ENCODE data around the gene ODAD4.
"Not testable (repeated sequence)": the region's sequence is repeated elsewhere in the genome, so short reads cannot be mapped to it uniquely, and the experiment has no call there.

The ODAD4 gene

GRCh38 chr17:41989702-41990419 lies 59.4 kb downstream of the ODAD4 start:
- H3K36me3 ChIP-seq (ENCODE audit: control insufficient read depth, insufficient read depth, low read length): peaks cover 93% of the 10 kb centered on the region
- no peaks in the 10 kb centered on the region for H3K9me3 ChIP-seq (ENCODE audit: control insufficient read depth, insufficient read depth, low read length)
- H3K4me1 ChIP-seq (ENCODE audit: control insufficient read depth, insufficient read depth, low read length): no peaks in the 10 kb centered on the region
- H3K4me3 ChIP-seq (ENCODE audit: low read depth, low read length): no peak overlapping the region
- no peak overlapping the region for H3K27ac ChIP-seq (ENCODE audit: low read depth, low read length)
- H3K9ac ChIP-seq (ENCODE audit: low read depth, low read length): no peak overlapping the region
- H3K27me3 ChIP-seq (ENCODE audit: control insufficient read depth, insufficient read depth, low read length): no peaks in the 10 kb centered on the region

- Histone ChIP-seq H3K36me3 (ENCODE audit: control insufficient read depth, insufficient read depth, low read length) (peaks cover 95% of the 10 kb centered on the region), H3K9me3 (ENCODE audit: control insufficient read depth, insufficient read depth, low read length) (no peaks in the 10 kb centered on the region), H3K27ac (ENCODE audit: low read depth, low read length) (no peak overlapping the region), H3K9ac (ENCODE audit: low read depth, low read length) (no peak overlapping the region), H3K4me1 (ENCODE audit: control insufficient read depth, insufficient read depth, low read length) (no peaks in the 10 kb centered on the region), H3K4me3 (ENCODE audit: low read depth, low read length) (no peak overlapping the region), H3K27me3 (ENCODE audit: control insufficient read depth, insufficient read depth, low read length) (no peaks in the 10 kb centered on the region)
These were observed 62.2 kb downstream of the ODAD4 start for GRCh38 chr17:41992576-41992975.

GRCh38 chr17:41996855-41997164 lies 66.4 kb downstream of the ODAD4 start:
- no peak overlapping the region for H3K4me3 ChIP-seq (ENCODE audit: low read depth, low read length)
- no peak overlapping the region for H3K9ac ChIP-seq (ENCODE audit: low read depth, low read length)
- no peaks in the 10 kb centered on the region for H3K9me3 ChIP-seq (ENCODE audit: control insufficient read depth, insufficient read depth, low read length)
- H3K36me3 ChIP-seq (ENCODE audit: control insufficient read depth, insufficient read depth, low read length): peaks cover 88% of the 10 kb centered on the region
- no peak overlapping the region for H3K27ac ChIP-seq (ENCODE audit: low read depth, low read length)
- no peaks in the 10 kb centered on the region for H3K4me1 ChIP-seq (ENCODE audit: control insufficient read depth, insufficient read depth, low read length)
- H3K27me3 ChIP-seq (ENCODE audit: control insufficient read depth, insufficient read depth, low read length): no peaks in the 10 kb centered on the region

- Histone ChIP-seq H3K9ac (ENCODE audit: low read depth, low read length) (no peak overlapping the region), H3K9me3 (ENCODE audit: control insufficient read depth, insufficient read depth, low read length) (no peaks in the 10 kb centered on the region), H3K4me1 (ENCODE audit: control insufficient read depth, insufficient read depth, low read length) (no peaks in the 10 kb centered on the region), H3K4me3 (ENCODE audit: low read depth, low read length) (no peak overlapping the region), H3K27me3 (ENCODE audit: control insufficient read depth, insufficient read depth, low read length) (no peaks in the 10 kb centered on the region), H3K27ac (ENCODE audit: low read depth, low read length) (no peak overlapping the region), H3K36me3 (ENCODE audit: control insufficient read depth, insufficient read depth, low read length) (peaks cover 89% of the 10 kb centered on the region)
These were observed 68.1 kb downstream of the ODAD4 start for GRCh38 chr17:41998497-41998896.

GRCh38 chr17:42000413-42001133 lies 70.2 kb downstream of the ODAD4 start:
- Histone ChIP-seq H3K27me3 (ENCODE audit: control insufficient read depth, insufficient read depth, low read length) (no peaks in the 10 kb centered on the region), H3K9me3 (ENCODE audit: control insufficient read depth, insufficient read depth, low read length) (no peaks in the 10 kb centered on the region), H3K27ac (ENCODE audit: low read depth, low read length) (no peak overlapping the region), H3K9ac (ENCODE audit: low read depth, low read length) (no peak overlapping the region), H3K4me3 (ENCODE audit: low read depth, low read length) (no peak overlapping the region), H3K36me3 (ENCODE audit: control insufficient read depth, insufficient read depth, low read length) (peaks cover 80% of the 10 kb centered on the region), H3K4me1 (ENCODE audit: control insufficient read depth, insufficient read depth, low read length) (no peaks in the 10 kb centered on the region)

- Histone ChIP-seq H3K4me3 (ENCODE audit: low read depth, low read length) (no peak overlapping the region), H3K9me3 (ENCODE audit: control insufficient read depth, insufficient read depth, low read length) (no peaks in the 10 kb centered on the region), H3K4me1 (ENCODE audit: control insufficient read depth, insufficient read depth, low read length) (no peaks in the 10 kb centered on the region), H3K36me3 (ENCODE audit: control insufficient read depth, insufficient read depth, low read length) (peaks cover 69% of the 10 kb centered on the region), H3K9ac (ENCODE audit: low read depth, low read length) (no peak overlapping the region), H3K27ac (ENCODE audit: low read depth, low read length) (no peak overlapping the region), H3K27me3 (ENCODE audit: control insufficient read depth, insufficient read depth, low read length) (no peaks in the 10 kb centered on the region)
These were observed 71.3 kb downstream of the ODAD4 start for GRCh38 chr17:42001729-42002128.

- H3K9me3 ChIP-seq (ENCODE audit: control insufficient read depth, insufficient read depth, low read length): no peaks in the 10 kb centered on the region
- H3K4me1 ChIP-seq (ENCODE audit: control insufficient read depth, insufficient read depth, low read length): no peaks in the 10 kb centered on the region
- H3K4me3 ChIP-seq (ENCODE audit: low read depth, low read length): no peak overlapping the region
- H3K36me3 ChIP-seq (ENCODE audit: control insufficient read depth, insufficient read depth, low read length): peaks cover 67% of the 10 kb centered on the region
- no peak overlapping the region for H3K9ac ChIP-seq (ENCODE audit: low read depth, low read length)
- H3K27me3 ChIP-seq (ENCODE audit: control insufficient read depth, insufficient read depth, low read length): no peaks in the 10 kb centered on the region
- H3K27ac ChIP-seq (ENCODE audit: low read depth, low read length): no peak overlapping the region
These were observed 71.9 kb downstream of the ODAD4 start for GRCh38 chr17:42002175-42002791.

GRCh38 chr17:42002792-42003301 lies 72.4 kb downstream of the ODAD4 start:
- Histone ChIP-seq H3K9me3 (ENCODE audit: control insufficient read depth, insufficient read depth, low read length) (no peaks in the 10 kb centered on the region), H3K36me3 (ENCODE audit: control insufficient read depth, insufficient read depth, low read length) (peaks cover 62% of the 10 kb centered on the region), H3K27me3 (ENCODE audit: control insufficient read depth, insufficient read depth, low read length) (no peaks in the 10 kb centered on the region), H3K27ac (ENCODE audit: low read depth, low read length) (peak overlapping the region; percentile 37), H3K9ac (ENCODE audit: low read depth, low read length) (no peak overlapping the region), H3K4me1 (ENCODE audit: control insufficient read depth, insufficient read depth, low read length) (no peaks in the 10 kb centered on the region), H3K4me3 (ENCODE audit: low read depth, low read length) (no peak overlapping the region)

- Histone ChIP-seq H3K27ac (ENCODE audit: low read depth, low read length) (no peak overlapping the region), H3K9ac (ENCODE audit: low read depth, low read length) (no peak overlapping the region), H3K4me1 (ENCODE audit: control insufficient read depth, insufficient read depth, low read length) (no peaks in the 10 kb centered on the region), H3K4me3 (ENCODE audit: low read depth, low read length) (no peak overlapping the region), H3K9me3 (ENCODE audit: control insufficient read depth, insufficient read depth, low read length) (no peaks in the 10 kb centered on the region), H3K27me3 (ENCODE audit: control insufficient read depth, insufficient read depth, low read length) (no peaks in the 10 kb centered on the region), H3K36me3 (ENCODE audit: control insufficient read depth, insufficient read depth, low read length) (peaks cover 51% of the 10 kb centered on the region)
These were observed 74.7 kb downstream of the ODAD4 start for GRCh38 chr17:42005166-42005565.

GRCh38 chr17:42009170-42009569 lies 78.8 kb downstream of the ODAD4 start:
- no peak overlapping the region for H3K4me3 ChIP-seq (ENCODE audit: low read depth, low read length)
- no peaks in the 10 kb centered on the region for H3K27me3 ChIP-seq (ENCODE audit: control insufficient read depth, insufficient read depth, low read length)
- no peak overlapping the region for H3K27ac ChIP-seq (ENCODE audit: low read depth, low read length)
- peaks cover 31% of the 10 kb centered on the region for H3K4me1 ChIP-seq (ENCODE audit: control insufficient read depth, insufficient read depth, low read length)
- peaks cover 14% of the 10 kb centered on the region for H3K36me3 ChIP-seq (ENCODE audit: control insufficient read depth, insufficient read depth, low read length)
- no peak overlapping the region for H3K9ac ChIP-seq (ENCODE audit: low read depth, low read length)
- no peaks in the 10 kb centered on the region for H3K9me3 ChIP-seq (ENCODE audit: control insufficient read depth, insufficient read depth, low read length)

GRCh38 chr17:42010266-42010680 lies 79.9 kb downstream of the ODAD4 start:
- not testable (repeated sequence) for H3K27me3 ChIP-seq (ENCODE audit: control insufficient read depth, insufficient read depth, low read length); H3K9me3 ChIP-seq (ENCODE audit: control insufficient read depth, insufficient read depth, low read length); H3K4me3 ChIP-seq (ENCODE audit: low read depth, low read length); H3K9ac ChIP-seq (ENCODE audit: low read depth, low read length); H3K27ac ChIP-seq (ENCODE audit: low read depth, low read length)
- peaks cover 31% of the 10 kb centered on the region for H3K4me1 ChIP-seq (ENCODE audit: control insufficient read depth, insufficient read depth, low read length)
- peaks cover 13% of the 10 kb centered on the region for H3K36me3 ChIP-seq (ENCODE audit: control insufficient read depth, insufficient read depth, low read length)

All from HUES48 (cell line).